HG02870 (cell line): ENCODE data around the gene BCKDHB.

Experiments used
- ATAC-seq: cut with Tn5 transposase; IDR thresholded peaks from one replicate; pipeline ENCODE4 v1.9.1; 2021; ENCODE audit warnings: mild to moderate bottlenecking, moderate library complexity; ENCODE audit not compliant: unreplicated experiment

Gene BCKDHB

DNA sequence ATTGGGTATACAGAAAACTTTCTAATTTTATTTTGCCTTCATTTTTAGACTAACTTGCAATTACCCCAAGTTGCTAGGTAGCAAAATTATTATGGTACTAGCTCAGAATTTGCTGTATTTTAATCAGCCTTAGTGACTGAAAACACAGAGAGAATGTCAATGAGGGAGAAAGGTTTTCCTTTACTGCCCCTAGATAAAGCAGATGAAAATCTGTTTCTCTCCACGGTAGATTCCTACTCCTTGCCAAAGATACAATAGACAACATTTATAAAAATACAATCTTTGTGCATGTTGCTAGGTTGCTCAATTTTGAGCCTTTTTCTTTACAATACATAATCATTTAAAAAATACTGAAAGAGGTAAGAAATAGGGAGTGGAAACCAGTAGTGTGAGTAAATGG, 222.2 kb downstream of the BCKDHB start:
- no peak for ATAC-seq

DNA sequence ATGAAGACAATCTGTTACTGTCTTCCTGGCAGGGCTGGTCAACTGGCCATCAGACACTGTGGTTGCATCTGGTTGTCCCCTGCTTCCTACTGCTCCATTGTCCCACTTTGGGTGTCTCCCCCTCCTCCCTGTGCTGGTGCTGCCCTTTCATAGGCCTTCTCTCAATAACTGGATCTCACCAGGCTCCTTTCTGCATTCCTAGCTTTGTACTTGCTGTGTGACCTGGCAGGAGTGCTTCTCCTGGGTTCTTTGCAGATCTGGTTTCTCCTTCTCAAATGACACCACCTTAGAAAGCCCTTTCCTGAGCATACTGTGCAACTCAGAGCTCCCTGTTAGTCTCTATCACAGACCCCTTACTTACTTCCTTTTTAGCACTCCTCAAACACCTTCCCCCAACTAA, 223.0 kb downstream of the BCKDHB start:
- ATAC-seq: no peak

DNA sequence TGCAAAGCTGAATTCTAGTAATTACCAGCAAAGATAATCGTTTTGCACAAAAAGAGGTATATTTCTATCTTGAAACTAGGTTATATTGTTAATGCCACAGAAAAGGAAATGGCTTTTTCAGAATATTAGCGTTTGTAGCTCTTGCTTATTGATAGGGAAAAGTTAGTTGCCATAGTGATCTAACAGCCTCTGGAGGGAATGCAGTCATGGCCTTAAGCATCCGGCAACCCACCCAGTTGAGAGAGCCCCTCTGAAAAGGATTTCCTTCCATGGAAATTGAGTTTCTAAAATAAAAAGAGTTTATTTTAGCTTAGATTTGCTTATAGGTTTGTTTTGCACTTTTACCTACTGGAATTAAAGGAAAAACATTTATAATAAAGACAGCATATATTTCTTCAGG, 224.5 kb downstream of the BCKDHB start:
- no peak for ATAC-seq

DNA sequence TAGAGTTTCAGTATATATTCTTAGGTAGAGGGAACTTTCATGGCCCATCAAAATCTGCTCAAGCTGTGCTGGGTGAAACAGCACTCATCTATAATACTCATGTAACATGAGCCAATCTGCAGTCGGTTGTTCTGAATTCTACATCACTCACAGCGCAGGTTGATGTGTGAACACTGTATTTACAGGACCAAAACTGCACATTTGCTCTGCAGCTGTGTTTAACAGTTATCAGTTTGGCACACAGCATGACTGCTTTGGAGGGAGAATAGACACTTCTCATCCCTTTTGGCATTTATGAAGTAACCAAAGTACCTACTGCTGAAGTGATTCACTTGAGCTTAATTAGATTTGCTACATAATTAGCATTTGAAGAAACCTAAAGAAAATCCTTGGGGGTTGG, 225.1 kb downstream of the BCKDHB start:
- no peak for ATAC-seq

DNA sequence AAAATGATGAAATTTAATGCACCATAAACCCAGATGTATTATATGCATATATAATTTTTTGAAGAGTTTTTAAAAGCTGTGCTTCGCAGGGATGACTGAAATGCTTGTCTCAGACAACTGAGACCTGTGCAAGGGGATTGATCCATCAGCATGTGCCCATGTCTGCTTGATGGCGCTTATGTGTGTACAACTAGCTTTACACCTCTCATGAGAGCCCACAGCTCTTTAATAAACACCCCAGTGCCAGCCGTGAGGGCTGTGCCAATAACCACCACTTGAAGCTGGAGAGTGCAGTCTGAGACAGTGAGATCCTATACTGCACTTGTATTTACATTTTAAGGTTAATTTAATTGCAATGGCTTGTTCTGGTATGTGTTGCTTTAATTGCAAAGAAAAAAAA, 225.5 kb downstream of the BCKDHB start:
- no peak for ATAC-seq

DNA sequence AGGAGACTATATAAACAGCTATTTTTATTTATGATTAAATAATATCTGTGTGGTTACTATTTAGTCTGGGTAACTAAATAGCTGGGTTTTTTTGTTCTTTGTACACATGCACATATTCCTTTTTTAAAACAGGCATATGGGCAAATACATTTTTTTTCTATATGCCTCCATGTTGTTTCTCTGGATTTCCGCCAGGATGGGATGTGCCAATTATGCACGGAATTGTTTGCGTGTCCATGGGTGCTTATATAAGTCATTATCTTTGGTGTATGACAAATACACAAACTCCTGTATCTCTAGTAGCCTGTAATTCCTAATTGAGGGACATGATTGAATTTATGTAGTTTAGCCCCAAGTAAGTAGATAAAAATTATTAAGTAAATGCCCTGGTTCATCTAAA, 226.9 kb downstream of the BCKDHB start:
- ATAC-seq: no peak

DNA sequence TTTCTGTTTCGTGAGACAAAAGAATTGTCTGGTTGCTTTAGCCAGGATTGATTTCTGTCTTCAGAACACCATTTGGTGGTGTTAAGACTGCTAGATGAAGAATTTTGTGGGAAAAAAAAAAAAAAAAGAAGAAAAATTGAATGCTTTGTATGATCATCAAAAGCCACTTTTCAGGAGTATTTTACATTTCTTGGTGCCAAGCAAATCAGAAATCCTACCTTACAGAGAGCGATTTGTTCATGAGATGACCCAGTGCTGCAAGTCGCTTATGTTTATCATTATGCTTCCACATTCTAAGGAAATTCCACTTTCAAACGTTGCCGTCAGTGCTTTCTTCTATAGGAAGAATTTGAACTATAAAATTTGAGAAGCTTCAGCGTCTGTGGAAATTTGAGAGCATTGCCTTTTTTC, 228.7 kb downstream of the BCKDHB start:
- ATAC-seq: no peak

DNA sequence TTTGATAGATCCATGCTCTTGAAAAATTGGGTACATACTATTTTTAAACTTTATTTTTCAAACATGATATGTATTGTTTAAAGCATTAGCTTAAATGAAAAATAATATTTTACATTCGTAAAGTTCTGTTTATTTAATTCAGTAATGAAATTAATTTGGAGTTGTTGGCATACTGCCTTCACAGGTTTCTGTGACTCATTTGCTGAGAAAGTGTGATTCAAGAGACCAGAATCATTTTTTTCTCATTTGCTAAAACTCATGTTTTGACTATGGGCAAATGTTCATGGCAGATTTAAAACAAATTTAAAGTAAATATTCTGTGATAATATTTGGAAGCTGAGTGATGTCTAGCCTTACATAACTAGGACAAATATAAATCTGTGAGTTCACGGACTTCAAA, 230.4 kb downstream of the BCKDHB start:
- no peak for ATAC-seq

DNA sequence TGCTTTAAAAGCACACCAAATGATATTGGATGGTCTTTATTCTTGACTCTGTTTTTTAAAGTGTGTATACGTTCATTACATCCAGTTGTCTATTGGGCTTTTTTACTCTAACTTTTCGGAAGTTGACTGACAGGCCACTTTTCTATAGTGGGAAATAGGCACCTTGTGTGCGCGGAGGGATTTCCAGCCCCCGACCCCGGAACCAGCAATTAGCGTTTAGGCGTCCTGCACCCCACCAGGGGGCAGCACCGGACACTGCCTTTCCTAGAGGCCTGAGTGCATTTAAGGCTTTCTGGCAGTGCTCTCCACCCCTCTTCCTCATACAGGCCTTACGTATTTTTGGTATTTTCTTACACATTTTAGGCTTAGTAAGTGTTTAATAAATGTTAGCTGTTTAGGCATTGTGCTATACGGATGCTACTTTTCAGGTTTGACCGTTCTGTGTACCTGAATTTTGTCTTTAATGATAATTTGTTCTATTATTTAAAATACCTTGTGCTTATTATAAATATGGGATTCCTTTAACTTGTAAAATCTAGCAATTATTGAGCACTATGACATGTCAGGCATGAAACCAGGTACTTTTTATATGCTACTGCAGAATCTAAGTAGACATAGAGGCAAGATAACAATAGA, 231.8 kb downstream of the BCKDHB start:
- peak; percentile 70 for ATAC-seq

DNA sequence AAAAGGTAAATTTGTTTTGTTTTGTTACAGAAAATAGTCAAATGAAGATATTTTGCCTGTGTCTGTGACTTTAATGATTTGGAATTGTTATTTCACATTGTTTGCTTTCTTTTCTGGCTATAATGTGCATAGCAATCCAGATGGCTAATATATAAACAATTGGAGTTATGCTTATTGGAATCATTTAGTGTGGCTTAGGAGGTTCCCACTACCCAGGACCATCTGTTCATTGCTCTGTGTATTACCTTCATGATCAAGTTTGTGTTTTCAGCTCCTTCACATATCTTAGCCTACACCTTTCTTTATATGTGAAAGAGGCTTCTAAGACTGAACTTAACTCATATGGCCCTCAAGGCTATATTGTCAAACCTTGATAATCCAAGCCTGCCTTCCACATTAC, 232.9 kb downstream of the BCKDHB start:
- no peak for ATAC-seq

DNA sequence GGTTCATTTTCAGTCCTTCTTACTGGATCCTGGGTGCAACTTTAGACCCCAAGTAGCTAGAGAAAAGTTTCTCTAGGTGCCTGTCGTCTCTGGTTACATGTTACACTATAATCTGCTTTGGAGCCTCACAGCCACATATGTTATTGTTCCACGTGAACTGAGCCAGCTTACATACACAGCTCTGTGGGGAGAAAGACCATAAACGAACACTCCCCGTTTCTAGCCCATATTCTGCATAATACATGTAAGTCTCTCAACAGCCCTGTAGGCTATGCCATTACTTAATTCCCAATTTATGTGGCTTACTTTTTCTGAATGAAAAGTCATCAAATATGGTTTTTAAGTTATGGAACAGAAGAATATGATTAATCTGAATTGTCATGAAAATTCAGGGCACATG, 233.8 kb downstream of the BCKDHB start:
- no peak for ATAC-seq

DNA sequence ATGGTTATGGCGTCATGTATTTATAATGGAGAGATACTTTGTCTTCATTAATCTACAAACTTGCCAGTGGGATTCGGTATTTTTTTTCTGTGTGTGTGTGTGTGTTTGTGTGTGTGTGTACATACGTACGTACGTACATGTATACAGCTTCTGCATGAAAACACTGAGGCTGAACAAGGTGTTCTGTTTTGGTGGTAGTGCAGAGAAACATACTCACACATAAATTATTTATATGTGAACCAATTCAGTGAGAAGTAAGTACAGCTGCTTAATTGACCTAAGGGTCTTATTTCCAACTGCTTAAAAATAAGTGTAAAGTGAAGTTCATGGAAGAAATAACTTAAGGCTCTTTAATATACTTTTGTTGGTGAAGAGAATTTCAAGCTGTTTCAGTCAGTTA, 234.2 kb downstream of the BCKDHB start:
- ATAC-seq: no peak

DNA sequence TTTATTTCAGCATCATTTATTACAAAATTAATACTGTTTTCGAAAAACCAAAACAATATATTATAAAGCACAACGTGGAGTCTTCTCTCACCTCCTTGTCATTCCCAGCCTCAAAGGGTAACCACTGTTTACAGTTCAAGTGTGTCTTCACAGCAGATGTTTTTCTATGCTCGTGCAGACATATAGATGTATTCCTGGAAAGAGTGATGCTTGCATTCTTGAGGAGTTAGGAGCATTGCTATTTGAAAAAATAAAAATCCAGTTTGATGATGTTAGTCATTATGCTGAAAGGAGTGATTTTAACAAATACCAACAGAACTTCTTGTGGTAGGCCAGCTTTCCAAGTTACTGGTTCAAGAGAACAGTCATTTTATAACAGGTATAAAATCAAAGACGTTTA, 234.9 kb downstream of the BCKDHB start:
- no peak for ATAC-seq

DNA sequence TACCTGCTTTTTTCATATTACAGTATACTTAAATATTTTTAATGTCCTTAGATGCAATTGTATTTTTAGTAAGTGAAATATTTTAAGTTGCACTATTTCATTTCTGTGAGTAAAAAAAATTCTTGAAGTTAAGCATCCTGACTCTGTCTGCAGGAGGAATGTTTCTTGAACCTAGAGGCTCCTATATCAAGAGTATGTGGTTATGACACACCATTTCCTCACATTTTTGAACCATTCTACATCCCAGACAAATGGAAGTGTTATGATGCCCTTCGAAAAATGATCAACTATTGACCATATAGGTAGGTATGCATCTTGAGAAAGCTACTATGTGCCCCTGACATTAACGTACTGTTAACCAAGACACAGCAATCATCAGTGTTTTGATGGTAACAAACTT, 237.0 kb downstream of the BCKDHB start:
- no peak for ATAC-seq

DNA sequence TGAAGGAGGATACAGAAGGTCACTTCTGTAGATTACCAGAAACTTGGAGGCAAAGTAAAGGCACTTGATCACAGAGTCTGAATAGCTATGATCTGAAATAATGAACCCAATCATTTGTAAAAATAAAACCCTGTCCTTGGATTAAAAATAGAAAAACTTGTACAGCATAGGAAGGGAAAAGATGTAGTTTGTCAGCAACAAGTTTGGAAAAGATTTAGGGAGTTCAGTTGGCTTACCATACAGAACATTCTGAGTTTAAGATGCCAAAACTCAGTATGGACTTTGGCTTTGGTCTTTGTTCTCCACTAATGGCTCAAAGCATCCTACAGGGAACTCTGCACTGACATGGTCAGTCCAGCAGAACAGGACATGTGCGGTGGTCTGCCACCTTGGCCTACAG, 240.6 kb downstream of the BCKDHB start:
- ATAC-seq: no peak

DNA sequence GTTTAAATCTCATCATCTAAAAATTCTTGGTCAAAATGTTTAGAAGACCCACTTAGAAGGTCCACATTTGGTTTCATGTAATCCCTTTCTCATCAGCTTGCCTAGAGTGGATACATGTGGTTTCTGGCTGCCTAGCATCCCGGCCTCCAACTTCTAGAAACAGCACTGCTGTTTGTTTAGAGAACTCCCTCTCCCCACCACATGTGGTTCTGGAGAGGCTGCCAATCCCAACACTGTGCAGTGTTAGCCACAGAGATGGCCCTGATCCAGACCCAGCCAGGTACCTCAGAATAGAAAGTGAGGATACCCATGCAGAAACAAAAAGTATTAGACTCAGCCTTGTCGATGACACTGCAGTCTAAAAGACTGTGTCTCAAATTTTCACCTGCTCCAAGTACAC, 241.8 kb downstream of the BCKDHB start:
- no peak for ATAC-seq

DNA sequence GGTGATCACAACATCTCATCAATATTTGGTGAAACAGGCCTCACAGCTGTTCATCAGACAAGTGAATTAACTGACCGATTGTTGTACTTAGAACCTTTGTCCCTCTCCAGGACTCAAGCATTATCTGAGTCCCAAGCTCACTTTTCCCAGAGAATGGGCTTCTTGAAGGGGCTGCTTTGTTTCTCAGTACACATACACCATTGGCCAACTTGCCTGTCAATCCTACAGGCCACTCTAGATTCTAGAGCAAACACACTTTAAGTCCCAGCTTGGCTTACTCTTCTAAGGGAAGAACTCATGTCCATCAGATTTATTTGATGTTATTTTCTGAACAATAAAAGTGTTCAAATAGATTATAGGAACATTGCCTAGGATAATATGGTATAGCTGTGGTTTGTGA, 249.5 kb downstream of the BCKDHB start:
- no peak for ATAC-seq

DNA sequence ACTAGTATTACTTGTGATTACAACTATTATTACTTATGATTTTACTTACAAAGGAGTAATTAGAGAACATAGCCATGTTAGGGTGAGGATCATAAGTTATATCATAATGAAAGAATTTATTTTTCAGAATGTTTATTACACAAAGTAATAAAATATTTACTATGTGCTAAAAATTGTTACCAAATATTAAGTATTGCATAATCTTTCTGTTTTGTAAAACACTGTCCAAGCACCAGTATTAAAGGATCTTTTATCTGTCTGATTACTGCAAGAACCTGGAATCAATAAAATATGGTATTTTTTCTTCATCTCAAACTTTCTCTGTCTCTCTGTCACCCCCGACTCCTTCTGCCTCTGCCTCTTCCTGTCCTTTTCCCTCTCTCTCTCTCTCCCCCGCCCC, 250.1 kb downstream of the BCKDHB start:
- no peak for ATAC-seq

DNA sequence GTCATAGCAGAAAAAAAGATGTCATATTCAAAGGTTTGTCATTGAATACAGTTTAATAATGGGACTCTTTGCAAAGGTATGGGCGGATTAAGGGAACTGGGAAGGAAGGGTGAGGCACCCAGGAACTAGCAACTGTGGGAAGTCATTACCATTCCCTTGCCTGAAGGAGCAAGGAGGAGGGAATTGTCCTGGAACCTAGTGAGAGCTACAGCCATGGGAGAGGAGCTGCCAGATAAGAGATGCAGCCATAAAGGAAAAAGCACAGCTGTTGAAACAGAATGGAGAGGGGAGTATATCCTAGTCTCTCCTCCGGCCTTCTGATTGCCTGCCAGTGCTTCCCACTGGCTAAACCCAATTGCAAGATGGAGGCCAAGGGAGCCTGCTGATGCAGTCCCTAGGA, 250.6 kb downstream of the BCKDHB start:
- no peak for ATAC-seq

DNA sequence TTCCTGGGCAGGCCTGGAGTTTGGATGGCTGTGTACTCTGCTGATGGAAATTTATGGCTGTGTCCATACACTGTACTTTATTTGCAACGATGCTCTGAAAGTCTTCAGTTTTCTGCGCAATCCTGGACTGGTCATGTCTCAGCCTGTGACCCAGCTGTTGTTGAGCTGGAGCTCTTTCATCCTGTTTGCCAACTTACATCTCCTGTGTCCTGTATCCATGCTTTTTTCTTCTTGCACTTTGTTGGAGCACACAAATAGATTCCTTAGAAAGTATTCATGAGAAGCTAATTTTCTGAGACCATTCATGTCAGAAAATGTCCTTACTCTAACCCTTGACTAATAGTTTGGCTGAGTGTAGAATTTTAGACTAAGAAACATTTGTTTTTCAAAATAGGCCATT, 251.2 kb downstream of the BCKDHB start:
- no peak for ATAC-seq

DNA sequence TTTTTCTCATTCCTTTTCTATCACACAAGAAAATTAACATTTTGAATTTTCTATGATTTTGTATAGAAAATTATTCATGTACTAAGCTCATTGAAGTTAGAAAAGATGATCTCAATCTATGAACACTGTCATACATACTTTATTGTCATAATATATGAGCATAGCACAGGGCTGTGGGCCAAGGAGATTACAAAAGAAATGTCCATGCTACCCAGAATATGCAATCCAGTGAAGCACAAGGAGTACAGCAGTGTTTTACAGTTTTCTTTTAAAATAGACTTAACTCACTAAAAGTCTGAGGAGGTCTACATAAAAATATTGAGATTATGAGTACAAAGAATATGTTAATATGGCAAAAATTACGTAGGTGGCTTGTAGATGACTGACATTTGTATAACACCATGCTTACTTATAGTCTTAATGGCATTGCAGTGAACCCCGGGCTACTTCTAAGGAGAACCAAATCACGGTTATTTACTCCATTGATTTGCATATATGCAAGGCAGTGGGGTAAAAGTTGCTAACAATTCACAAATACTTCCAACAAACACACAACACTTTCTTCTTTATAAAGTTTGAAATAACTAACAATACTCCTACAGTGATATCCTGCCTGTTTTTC, 257.1 kb downstream of the BCKDHB start:
- no peak for ATAC-seq

DNA sequence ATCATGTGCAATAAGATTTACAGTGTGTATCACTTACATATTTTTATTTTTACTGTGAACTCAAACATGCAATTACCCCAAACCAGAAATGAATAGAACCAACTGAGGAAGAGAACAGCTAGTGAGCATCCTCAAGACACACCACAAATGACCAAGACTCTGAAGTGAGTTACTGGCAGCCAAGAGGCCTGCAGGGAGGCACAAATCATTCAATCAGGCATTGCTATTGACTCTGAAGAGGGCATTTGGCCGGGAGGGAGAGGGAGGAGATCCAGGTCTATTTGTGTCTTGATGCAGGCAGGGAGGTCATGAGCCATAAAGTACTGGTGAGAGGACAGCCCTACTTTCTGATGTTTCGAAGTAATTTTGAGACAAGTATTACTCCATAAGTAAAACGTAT, 257.7 kb downstream of the BCKDHB start:
- no peak for ATAC-seq

DNA sequence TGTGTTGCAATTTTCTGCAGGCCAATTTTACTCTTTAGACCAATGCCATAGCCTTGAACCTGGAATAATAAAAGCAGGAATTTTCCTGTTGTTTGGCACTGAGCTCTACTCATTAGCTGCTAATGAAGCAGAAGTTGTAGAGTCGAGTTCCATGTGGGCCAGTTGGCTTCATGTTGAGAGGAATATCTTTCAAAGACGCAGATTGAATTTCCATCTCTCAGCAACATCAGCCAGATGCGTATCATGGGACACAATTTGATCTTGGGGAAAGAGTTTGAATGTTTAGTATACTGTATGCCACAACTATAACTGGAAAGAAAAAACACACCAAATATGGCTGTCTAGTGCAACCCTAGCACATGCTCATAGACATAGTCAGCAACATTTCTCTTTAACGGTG, 259.6 kb downstream of the BCKDHB start:
- no peak for ATAC-seq
